RWPE1 (cell line): Measurements from ENCODE around the gene SRBD1.

ENCODE experiments used
- CTCF ChIA-PET: fragments of 350-600 bp; sonication (Branson Sonifier 250); formaldehyde crosslinking; extraction: SDS; loops from one replicate; lab custom pipeline; 2021; lab: Yijun Ruan, JAX
- POLR2A ChIA-PET: fragments of 400-600 bp; formaldehyde crosslinking; extraction: SDS; loops from one replicate; lab custom pipeline; 2020; ENCODE audit warnings: antibody characterized with exemption; ENCODE audit not compliant: low non-redundant PET; lab: Yijun Ruan, JAX
- DNase-seq: peaks from one replicate; pipeline ENCODE4 v3.0.0; 2012; ENCODE audit warnings: low spot score
- H3K27ac ChIP-seq: fragments of 450-650 bp; 2 replicates; pipeline ENCODE4 v1.5.1; 2017
- TF ChIP-seq, protein P1 (sequence below): fragments of 450-650 bp; conservative IDR thresholded peaks from 2 replicates; pipeline ENCODE4 v1.5.1; 2017; ENCODE audit warnings: low read depth, mild to moderate bottlenecking

Gene SRBD1

DNA sequence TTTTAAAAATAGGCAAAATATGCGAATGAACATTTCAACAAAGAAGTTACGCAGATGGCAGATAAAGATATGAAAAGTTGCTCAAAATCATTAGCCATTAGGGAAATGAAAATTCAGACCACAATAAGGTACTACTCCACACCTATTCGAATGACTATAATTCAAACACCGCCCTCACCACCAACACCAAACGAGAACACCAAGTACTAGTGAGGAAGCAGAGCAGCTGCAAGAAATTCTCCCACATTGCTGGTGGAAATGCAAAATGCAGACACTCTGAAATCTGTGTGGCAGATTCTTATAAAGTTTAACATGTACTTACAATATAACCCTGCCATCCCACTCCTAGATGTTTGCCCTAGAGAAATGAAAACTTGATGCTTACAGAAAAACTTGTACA lies 23.2 kb upstream of the SRBD1 start:
- POLR2A ChIA-PET, result no interaction called here
- DNase-seq, result no peak
- no peak overlapping the region for H3K27ac ChIP-seq
- TF ChIP-seq, protein P1, sequence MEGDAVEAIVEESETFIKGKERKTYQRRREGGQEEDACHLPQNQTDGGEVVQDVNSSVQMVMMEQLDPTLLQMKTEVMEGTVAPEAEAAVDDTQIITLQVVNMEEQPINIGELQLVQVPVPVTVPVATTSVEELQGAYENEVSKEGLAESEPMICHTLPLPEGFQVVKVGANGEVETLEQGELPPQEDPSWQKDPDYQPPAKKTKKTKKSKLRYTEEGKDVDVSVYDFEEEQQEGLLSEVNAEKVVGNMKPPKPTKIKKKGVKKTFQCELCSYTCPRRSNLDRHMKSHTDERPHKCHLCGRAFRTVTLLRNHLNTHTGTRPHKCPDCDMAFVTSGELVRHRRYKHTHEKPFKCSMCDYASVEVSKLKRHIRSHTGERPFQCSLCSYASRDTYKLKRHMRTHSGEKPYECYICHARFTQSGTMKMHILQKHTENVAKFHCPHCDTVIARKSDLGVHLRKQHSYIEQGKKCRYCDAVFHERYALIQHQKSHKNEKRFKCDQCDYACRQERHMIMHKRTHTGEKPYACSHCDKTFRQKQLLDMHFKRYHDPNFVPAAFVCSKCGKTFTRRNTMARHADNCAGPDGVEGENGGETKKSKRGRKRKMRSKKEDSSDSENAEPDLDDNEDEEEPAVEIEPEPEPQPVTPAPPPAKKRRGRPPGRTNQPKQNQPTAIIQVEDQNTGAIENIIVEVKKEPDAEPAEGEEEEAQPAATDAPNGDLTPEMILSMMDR, result no peak
- CTCF ChIA-PET, result interaction anchor here (0.6 to 0.7 kb wide), 2 partner anchors 127 to 144 kb away, joined by 4 to 5 read pairs; no protein-coding TSS in a partner anchor

DNA sequence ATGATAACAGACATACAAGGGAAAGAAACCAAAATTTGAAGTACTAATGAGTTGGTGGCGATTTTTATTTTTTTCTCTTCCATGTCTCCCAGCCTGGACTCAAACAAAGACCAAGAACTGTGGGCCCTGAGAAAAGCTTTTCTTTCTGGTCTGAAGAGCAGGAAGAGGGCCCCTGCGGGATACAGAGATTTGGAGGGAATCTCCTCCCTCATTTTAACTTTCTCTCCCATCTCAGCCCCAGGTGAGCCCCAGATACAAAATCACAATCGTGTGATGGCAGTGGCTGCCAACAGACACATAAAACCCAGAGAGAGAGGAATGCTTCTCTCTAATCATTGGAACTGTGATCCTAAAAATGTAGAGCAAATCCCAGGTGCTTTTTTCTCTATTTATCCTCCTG lies 20.9 kb upstream of the SRBD1 start:
- POLR2A ChIA-PET, result no interaction called here
- CTCF ChIA-PET, result no interaction called here
- TF ChIP-seq, protein P1, result no peak
- H3K27ac ChIP-seq, result no peak overlapping the region
- DNase-seq, result no peak

DNA sequence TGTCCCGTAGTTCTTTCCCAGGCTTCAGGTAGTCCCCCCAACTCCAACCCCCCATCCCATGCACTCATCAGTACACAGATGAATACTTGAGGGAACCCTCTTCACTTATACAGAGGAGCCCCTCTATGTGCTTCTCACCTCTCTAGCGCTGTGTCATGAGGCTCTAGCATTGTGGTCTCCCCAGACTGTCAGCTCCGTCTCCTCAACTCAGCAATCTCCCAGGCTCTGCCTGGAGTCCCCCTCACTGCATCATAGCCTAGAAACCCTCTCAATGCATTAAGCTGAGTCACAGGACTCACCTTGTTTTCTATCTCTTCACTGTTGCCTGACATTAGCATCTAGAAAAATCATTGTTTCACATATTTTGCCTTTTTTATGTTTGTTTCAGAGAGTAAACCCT lies 20.3 kb upstream of the SRBD1 start:
- TF ChIP-seq, protein P1, result no peak
- DNase-seq, result no peak
- no peak overlapping the region for H3K27ac ChIP-seq
- ChIA-PET CTCF (no interaction called here), POLR2A (no interaction called here)

DNA sequence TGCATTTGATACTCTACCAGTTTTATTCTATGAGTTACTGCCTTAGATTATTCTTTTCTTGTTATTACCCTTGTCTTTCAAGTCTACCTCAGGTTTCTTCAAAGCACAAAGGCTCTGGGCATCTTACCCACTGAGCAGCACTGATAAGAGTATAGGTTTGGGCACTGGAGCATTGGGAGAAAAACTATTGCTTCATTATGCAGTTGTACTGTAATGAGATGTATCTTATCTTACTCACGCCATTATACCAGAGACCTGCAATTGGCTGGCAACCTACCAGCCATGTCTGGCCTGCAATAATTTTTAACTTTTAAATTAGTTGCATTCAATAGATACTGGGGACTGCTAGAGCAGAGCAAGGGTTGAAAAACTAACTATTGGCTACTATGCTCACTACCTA lies 18.9 kb upstream of the SRBD1 start:
- H3K27ac ChIP-seq, result no peak overlapping the region
- TF ChIP-seq, protein P1, result no peak
- DNase-seq, result no peak
- ChIA-PET CTCF (no interaction called here), POLR2A (no interaction called here)

DNA sequence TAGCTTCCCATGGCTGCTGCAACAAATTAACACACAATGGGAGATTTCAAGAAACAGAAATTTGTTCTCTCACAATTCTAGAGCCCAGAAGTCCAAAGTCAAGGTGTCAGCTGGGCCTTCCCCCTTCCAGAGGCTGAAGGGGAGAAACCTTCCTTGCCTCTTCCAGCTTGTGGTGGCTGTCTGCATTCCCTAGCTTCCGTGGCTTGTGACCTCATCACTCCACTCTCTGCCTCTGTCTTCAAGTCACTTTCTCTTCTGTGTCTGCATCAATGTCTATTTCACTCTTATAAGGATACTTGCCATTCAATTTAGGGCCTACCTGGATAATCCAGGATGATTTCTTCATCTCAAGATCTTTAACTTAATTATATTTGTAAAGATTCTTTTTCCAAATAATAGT lies 16.8 kb upstream of the SRBD1 start:
- POLR2A ChIA-PET, result no interaction called here
- DNase-seq, result no peak
- CTCF ChIA-PET, result no interaction called here
- TF ChIP-seq, protein P1, result no peak
- no peak overlapping the region for H3K27ac ChIP-seq

DNA sequence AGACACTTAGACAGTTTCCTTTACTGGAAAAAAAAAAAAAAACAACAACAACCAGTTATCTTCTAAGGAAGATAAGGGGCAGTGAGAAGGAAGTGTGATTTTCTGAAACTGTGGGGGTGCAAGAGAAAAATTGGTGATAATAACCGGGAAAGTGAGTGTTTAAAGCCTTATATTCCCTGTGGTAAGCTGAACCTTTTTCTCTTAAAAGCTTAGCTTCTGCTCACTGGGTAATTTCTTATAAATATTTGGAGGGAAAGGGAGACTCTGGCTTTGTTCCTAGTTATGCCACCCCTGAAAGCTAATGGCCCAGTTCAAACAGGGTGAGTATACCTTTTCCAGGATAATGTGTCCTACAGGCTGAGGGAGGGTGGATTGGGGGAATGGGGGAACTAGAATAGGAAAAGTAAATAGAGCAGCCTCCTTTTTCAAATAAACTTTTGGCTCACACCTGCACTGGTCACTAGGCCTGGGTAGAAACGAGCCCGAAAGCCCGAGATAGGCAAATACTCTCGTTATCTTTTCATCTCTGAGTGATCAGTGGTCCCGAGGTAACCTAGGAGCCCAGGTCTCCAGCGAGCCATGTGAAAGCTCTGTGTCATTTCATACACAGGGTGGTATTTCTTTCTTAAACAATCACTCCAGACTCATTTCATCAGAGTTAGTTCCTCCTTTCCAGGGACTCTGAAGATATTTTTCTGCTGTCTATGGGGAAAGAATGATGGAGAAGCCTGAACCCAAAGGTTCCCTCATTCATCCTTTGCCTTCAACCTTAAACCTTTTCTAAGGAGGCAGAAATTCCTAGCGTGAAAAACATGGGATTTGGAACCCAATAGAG lies 15.5 kb upstream of the SRBD1 start:
- no peak overlapping the region for H3K27ac ChIP-seq
- ChIA-PET CTCF (interaction anchor here (0.6 kb wide), 1 partner anchor 9 kb away, joined by 4 read pairs; no protein-coding TSS in a partner anchor), POLR2A (no interaction called here)
- TF ChIP-seq, protein P1, result no peak
- DNase-seq, result no peak
